Sciatic nerve (tissue), 1 donor: ENCODE data around the gene LMBR1L. TPM values are rescaled to one million over a fixed set of nuclear protein-coding genes. Genes with fewer than 3 reads are reported as not detected.

Experiments
- total RNA-seq: library from RNA; stranded (reverse); fragmentation: NEBNext Ultra II Directional; extraction: Animal tissue kit (Norgen Biotek cat#: 25700); gene quantifications from one replicate; pipeline ENCODE4 v1.2.1, GENCODE V29; 2021
- donor health status: DM: no; HTN: no; CAD: no.

Gene LMBR1L
- total RNA-seq, 1 donor from 2014 or later, result 99.1 TPM

Other genes with a start within 250 kb of the LMBR1L start
- gene RND1, start 245.0 kb downstream of the LMBR1L start, total RNA-seq, result 4.5 TPM
- gene FKBP11, start 185.4 kb downstream of the LMBR1L start, total RNA-seq, result 17.8 TPM
- 112 TPM for gene ARF3, start 153.4 kb downstream of the LMBR1L start, total RNA-seq
- 1.1 TPM for gene WNT10B, start 139.1 kb downstream of the LMBR1L start, total RNA-seq
- gene WNT1, start 132.5 kb downstream of the LMBR1L start, total RNA-seq, result not detected
- gene DDN, start 111.5 kb downstream of the LMBR1L start, total RNA-seq, result not detected
- 46.4 TPM for gene PRKAG1, start 92.1 kb downstream of the LMBR1L start, total RNA-seq
- gene KMT2D, start 50.1 kb downstream of the LMBR1L start, total RNA-seq, result 123 TPM
- 2.7 TPM for gene RHEBL1, start 40.9 kb downstream of the LMBR1L start, total RNA-seq
- 54.5 TPM for gene DHH, start 16.0 kb downstream of the LMBR1L start, total RNA-seq
- gene TUBA1B, start 20.5 kb upstream of the LMBR1L start, total RNA-seq, result 680 TPM
- gene TUBA1A, start 78.2 kb upstream of the LMBR1L start, total RNA-seq, result 346 TPM
- gene TUBA1C, start 154.2 kb upstream of the LMBR1L start, total RNA-seq, result 59.8 TPM
- 3.7 TPM for gene PRPH, start 184.3 kb upstream of the LMBR1L start, total RNA-seq
- 0.58 TPM for gene TROAP, start 212.4 kb upstream of the LMBR1L start, total RNA-seq
- gene C1QL4, start 226.3 kb upstream of the LMBR1L start, total RNA-seq, result not detected
- not detected for gene DNAJC22, start 236.0 kb upstream of the LMBR1L start, total RNA-seq